Measurements from ENCODE around the gene FST.
A peak's percentile ranks its signal among the peaks of the same experiment; 100 is the strongest.

FST gene

DNA sequence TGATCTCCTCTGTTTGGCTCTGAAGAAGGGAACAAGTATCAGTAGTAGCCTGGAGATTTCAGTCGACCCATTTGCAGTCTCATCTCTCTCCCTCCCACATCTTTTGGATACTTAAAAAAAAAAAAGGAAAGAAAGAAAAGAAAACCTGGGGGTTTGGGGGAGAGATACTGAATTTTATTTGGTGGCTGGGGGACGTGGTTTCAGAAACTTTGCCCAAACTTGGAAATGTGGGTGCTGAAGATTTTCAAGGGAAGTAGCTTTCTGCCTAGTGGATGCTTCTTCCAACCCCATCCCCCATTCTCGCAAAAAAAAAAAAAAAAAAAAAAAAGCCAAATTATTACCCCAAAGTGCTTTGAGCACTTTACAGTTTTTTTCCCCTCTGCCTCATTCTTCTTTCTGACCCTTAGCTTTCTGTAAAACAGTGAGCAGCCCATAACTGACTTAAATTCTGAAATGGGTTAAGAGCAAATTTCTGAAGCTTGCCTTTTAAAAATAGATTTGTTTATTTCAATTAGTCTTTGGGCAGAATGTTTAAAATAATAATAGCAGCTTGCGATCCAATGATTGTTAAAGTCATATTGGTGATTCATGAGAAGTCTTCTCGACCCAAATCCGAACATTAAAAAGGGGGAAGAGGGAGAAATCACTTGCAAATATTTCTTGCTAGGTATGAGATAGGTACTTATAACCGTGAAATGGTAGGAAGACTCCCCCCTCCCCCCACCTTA lies 894 bp downstream of the FST start:
- TF ChIP-seq, protein P1, sequence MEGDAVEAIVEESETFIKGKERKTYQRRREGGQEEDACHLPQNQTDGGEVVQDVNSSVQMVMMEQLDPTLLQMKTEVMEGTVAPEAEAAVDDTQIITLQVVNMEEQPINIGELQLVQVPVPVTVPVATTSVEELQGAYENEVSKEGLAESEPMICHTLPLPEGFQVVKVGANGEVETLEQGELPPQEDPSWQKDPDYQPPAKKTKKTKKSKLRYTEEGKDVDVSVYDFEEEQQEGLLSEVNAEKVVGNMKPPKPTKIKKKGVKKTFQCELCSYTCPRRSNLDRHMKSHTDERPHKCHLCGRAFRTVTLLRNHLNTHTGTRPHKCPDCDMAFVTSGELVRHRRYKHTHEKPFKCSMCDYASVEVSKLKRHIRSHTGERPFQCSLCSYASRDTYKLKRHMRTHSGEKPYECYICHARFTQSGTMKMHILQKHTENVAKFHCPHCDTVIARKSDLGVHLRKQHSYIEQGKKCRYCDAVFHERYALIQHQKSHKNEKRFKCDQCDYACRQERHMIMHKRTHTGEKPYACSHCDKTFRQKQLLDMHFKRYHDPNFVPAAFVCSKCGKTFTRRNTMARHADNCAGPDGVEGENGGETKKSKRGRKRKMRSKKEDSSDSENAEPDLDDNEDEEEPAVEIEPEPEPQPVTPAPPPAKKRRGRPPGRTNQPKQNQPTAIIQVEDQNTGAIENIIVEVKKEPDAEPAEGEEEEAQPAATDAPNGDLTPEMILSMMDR (IDR thresholded peaks at IDR 0.05; ENCODE audit: low read depth, low read length): no peak
- no peak for DNase-seq (ENCODE audit: extremely low read depth, low read depth)

DNA sequence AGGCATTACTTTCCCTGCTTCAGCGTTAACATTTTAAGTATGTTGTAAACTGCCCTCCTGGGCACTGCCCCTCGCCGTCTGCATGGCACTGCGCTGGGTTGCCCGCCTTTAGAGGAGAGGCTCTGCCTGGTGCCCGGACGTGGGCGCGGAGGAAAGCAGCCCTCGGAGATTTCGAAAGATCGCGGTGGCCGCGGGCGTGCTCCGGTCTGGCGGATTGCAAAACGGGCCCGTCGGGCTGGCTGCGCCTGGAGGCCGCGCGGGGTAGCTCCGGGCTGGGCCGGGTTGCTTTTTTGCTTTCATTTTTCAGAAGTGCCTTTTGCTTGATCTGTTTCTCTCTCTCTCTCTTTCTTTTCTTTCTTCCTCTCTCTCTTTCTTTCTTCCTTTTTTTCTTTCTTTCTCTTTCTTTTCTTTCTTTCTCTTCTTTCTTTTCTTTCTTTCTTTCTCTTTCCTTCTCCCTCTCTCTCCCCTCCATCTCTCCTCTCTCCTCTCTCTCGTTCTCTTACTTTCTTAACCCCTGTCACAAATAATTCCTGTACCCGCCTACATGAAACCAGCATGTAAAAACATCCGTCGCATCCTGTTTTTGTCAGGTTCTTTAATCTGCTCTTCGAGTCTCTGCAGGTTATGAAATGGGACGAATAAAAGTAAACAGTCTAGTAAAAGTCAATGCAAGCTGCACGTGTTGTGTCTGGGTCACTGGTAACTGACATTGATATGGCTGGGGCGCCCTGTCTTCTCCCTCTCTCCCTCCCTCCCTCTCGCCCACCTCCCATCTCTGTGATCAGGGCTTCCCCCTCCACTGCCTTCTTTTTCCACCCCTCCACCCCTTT lies 1.7 kb downstream of the FST start:
- TF ChIP-seq, protein P1 (IDR thresholded peaks at IDR 0.05; ENCODE audit: low read depth, low read length): peak; percentile 4
- peak; percentile 48 for DNase-seq (ENCODE audit: extremely low read depth, low read depth)

DNA sequence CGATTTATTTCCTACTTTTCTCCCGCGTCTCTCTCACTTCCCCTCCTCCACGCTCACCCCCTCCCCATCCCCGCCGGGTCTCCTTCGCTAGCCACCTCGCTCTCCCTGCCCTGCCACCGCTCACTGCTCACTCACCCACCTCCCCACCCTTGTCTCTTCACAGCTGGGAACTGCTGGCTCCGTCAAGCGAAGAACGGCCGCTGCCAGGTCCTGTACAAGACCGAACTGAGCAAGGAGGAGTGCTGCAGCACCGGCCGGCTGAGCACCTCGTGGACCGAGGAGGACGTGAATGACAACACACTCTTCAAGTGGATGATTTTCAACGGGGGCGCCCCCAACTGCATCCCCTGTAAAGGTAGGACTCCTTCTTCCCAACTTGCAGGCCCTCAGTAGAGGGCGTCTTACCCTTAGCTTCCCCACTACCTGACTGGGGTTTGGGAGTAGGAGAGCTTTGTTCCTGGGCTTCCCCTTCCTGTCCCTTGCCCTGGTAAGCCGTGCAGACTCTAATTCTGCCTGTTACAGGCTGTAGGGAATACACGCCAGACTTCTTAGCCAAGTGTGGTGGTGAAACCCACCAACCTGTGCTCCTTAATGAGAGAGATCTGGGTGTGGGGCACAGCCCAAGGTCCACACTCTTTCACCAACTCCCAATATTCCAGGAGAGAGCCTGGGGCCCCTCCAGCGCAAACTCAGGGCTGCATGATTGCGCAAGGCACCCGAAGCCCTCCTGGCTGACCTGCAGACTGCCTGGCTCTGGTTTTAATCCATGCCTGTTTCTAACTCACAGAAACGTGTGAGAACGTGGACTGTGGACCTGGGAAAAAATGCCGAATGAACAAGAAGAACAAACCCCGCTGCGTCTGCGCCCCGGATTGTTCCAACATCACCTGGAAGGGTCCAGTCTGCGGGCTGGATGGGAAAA lies 2.5 kb downstream of the FST start:
- TF ChIP-seq, protein P1 (IDR thresholded peaks at IDR 0.05; ENCODE audit: low read depth, low read length): peak; percentile 49
- DNase-seq (ENCODE audit: extremely low read depth, low read depth): no peak

DNA sequence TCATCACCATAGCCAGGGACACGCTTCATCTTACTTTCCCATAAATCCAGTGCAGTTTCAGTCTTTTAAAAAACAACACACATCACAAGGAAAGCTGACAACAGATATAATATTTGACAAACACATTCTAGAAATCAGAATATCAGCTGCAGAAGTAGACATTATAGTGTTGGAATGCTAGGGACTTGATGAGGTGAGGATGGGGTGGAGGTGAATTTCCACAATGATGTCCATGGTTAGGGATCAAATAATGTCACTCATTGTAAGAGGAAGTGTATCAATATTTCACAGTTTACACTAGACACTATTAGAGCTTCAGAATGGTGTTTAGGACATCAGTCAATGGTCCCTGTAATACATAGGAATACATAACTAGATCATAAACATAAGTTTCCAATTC lies 7.0 kb downstream of the FST start:
- DNase-seq (ENCODE audit: extremely low read depth, low read depth): no peak
- TF ChIP-seq, protein P1 (IDR thresholded peaks at IDR 0.05; ENCODE audit: low read depth, low read length): no peak

DNA sequence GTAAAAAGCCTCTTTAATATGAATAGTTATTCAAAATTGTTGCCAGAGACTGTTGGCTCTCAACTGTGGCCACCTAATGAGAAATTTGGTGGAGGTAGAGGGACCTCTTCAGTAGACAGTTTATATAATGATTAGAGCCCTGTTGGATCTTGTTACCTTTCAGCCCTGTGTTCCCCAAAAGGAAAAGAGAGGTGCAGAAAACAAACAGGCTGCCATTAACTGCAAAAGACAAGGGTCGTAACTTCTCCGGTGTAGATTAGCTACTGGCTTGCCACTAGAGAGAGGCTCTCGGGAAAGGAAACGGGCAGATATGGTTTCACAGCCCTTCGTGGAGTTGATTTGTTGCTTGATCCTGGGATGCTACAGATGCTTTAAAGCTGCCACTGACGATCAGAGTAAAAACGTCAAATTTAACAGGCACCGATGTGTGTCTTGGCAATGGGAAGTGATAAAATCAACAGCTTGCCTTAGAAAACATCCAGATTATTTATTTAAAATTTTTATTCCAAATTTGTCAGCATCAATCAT lies 7.8 kb downstream of the FST start:
- no peak for DNase-seq (ENCODE audit: extremely low read depth, low read depth)
- TF ChIP-seq, protein P1 (IDR thresholded peaks at IDR 0.05; ENCODE audit: low read depth, low read length): no peak

DNA sequence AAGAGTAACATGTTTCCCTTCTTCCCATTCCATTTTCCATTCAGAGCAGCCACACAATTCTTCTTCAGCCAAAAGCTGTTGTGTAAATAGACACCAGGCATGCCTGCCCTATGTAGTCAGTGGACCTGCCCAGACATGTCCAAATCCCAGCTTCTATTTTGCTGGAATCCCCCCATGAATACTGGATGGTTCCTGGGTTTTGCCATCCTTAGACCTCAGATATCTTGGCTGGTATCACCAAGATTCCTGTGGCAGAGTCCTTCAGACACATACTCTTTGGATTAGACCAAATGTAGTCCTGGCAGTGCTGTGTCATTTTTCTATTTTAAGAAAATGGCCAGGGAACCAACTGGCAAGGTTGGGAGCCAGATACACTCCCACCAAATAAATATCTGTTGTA lies 10.3 kb downstream of the FST start:
- TF ChIP-seq, protein P1 (IDR thresholded peaks at IDR 0.05; ENCODE audit: low read depth, low read length): no peak
- peak; percentile 80 for DNase-seq (ENCODE audit: extremely low read depth, low read depth)

Data from AG09319 (cell line).